ENCODE data around the gene LCN15. TPM values are rescaled to one million over a fixed set of nuclear protein-coding genes. Genes with fewer than 3 reads are reported as not detected.
A peak's percentile ranks its signal among the peaks of the same experiment; 100 is the strongest.
"Not testable (repeated sequence)": the region's sequence is repeated elsewhere in the genome, so short reads cannot be mapped to it uniquely, and the experiment has no call there.

The LCN15 gene
- total RNA-seq, 4 donors from 2014 or later = not detected

GRCh38 chr9:136790640-136791515 lies 26.6 kb upstream of the LCN15 start, which contains the start of gene TMEM141:
Gene TMEM141 (plus strand): TSS chr9:136791344. CDS start chr9:136791371, 27 bp downstream.
- peak within 1 kb of the TSS; percentile 70 to 86 for H3K4me3 ChIP-seq
- TF ChIP-seq POLR2AphosphoS5 (IDR thresholded peaks at IDR 0.05) = peak; percentile 50
- TF ChIP-seq CTCF (IDR thresholded peaks at IDR 0.05) = peak in 1 of 4 experiments; percentile 9
- TF ChIP-seq EP300 (IDR thresholded peaks at IDR 0.05) = no peak
- TF ChIP-seq POLR2A (IDR thresholded peaks at IDR 0.05) = peak in 1 of 2 donors; percentile 52
- peaks cover under 1% of the 10 kb centered on the region for H3K27me3 ChIP-seq
- peak within 1 kb of the TSS; percentile 77 to 95 (median 94) for H3K27ac ChIP-seq
- H3K36me3 ChIP-seq = peaks cover 0 to 18% of the 10 kb centered on the region in 2 donors
- ATAC-seq = peak; percentile 95
- H3K4me1 ChIP-seq = peaks cover 0 to 37% (median 13%) of the 10 kb centered on the region in 3 donors
- 2% methylated on average over 11 of the region's 70 CpGs; no CpG with 5 or more reads in 1 of the 2 donors for WGBS, 2 donors (ENCODE audit: low coverage in 1 of 2)
- no peaks in the 10 kb centered on the region for H3K9me3 ChIP-seq

GRCh38 chr9:136789523-136789937 lies 25.2 kb upstream of the LCN15 start:
- peak overlapping the region in 1 of 4 donors; percentile 95 for H3K27ac ChIP-seq

DNA sequence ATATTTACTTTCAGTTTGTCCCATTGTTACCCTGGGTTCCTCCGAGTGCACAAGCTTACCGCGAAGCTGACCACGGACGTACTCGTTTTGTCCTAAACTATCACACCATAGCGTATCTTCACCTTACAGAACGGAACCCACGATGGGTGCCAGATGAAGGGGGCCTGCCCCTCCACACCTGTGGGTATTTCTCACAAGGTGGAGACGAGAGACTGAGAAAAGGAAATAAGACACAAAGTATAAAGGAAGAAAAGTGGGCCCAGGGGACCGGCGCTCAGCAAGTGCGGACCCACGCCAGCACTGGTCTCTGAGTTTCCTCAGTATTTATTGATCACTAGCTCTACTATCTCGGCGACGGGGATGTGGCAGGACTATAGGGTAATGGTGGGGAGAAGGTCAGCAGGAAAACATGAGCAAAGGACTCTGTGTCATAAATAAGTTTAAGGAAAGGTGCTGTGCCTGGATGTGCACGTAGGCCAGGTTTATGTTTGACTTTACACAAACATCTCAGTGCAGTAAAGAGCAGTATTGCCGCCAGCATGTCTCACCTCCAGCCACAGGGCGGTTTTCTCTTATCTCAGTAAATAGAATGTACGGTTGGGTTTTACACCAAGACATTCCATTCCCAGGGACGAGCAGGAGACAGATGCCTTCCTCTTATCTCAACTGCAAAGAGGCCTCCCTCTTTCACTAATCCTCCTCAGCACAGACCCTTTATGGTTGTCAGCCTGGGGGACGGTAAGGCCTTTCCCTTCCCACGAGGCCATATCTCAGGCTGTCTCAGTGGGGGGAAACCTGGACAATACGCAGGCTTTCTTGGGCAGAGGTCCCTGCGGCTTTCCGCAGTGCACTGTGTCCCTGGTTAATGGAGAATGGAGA lies 24.6 kb upstream of the LCN15 start:
- peaks cover 0 to 37% (median 13%) of the 10 kb centered on the region in 3 donors for H3K4me1 ChIP-seq
- WGBS, 2 donors (ENCODE audit: low coverage in 1 of 2) = 77% methylated on average over 6 to 25 of the region's 27 CpGs
- ATAC-seq, H3K4me3 ChIP-seq, H3K27me3 ChIP-seq, H3K9me3 ChIP-seq, H3K27ac ChIP-seq: not testable (repeated sequence)
- H3K36me3 ChIP-seq = peaks cover 0 to 13% of the 10 kb centered on the region in 2 donors

More at GRCh38 chr9:136789523-136789937, 25.2 kb upstream of the LCN15 start:
- WGBS, 2 donors (ENCODE audit: low coverage in 1 of 2) = 78 to 86% methylated on average over 1 to 3 of the region's 3 CpGs
- H3K4me3 ChIP-seq = no peak overlapping the region
- H3K9me3 ChIP-seq = no peaks in the 10 kb centered on the region
- no peaks in the 10 kb centered on the region for H3K27me3 ChIP-seq
- TF ChIP-seq POLR2AphosphoS5 (IDR thresholded peaks at IDR 0.05) (no peak), CTCF (IDR thresholded peaks at IDR 0.05) (no peak), POLR2A (IDR thresholded peaks at IDR 0.05) (no peak), EP300 (IDR thresholded peaks at IDR 0.05) (no peak)
- no peak for ATAC-seq
- peaks cover 0 to 17% of the 10 kb centered on the region in 2 donors for H3K36me3 ChIP-seq
- H3K4me1 ChIP-seq = peaks cover 0 to 37% (median 13%) of the 10 kb centered on the region in 3 donors

- Histone ChIP-seq H3K4me3 (no peak overlapping the region), H3K36me3 (peaks cover 0 to 3% of the 10 kb centered on the region in 2 donors), H3K4me1 (peaks cover 0 to 36% (median 13%) of the 10 kb centered on the region in 3 donors), H3K9me3 (no peaks in the 10 kb centered on the region), H3K27me3 (no peaks in the 10 kb centered on the region), H3K27ac (no peak overlapping the region)
- WGBS, 2 donors (ENCODE audit: low coverage in 1 of 2) = 0 to 25% methylated on average over 7 to 16 of the region's 21 CpGs
- ATAC-seq = no peak
- TF ChIP-seq EP300 (IDR thresholded peaks at IDR 0.05) (no peak), CTCF (IDR thresholded peaks at IDR 0.05) (peak; percentile 84 to 89 (median 85))
Measured at GRCh38 chr9:136787690-136788400, 23.5 kb upstream of the LCN15 start.

DNA sequence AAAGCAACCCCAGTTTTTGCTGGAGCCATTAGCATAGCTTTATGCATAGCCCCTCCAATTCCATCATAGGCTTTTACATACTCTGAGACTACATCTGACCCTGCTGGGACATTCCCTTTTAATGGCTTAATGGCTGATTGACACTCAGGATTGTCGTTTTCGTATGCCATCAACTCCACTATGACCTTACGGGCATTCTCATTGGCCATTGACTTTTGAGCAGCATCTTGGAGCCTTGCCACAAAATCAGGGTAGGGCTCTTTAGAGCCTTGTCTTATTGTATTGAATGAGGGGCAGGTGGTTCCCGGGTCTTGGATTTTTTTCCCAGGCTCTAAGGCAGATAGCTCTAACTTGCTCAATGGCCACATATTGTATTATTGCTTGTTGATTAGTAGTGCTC lies 22.7 kb upstream of the LCN15 start:
- H3K36me3 ChIP-seq, ATAC-seq, H3K27ac ChIP-seq, H3K4me3 ChIP-seq, H3K9me3 ChIP-seq, H3K27me3 ChIP-seq: not testable (repeated sequence)
- WGBS, 2 donors (ENCODE audit: low coverage in 1 of 2) = 35 to 39% methylated on average over 3 to 4 of the region's 4 CpGs
- peaks cover 0 to 28% (median 8%) of the 10 kb centered on the region in 3 donors for H3K4me1 ChIP-seq

Measured in gastroesophageal sphincter (tissue), 4 donors.